Tibial artery (tissue), 4 donors: ENCODE data around the gene BOD1.

Experiments used
- DNase-seq, 2 donors: peaks; one replicate each; pipeline ENCODE4 v3.0.0-alpha.2; 2019
- H3K27ac ChIP-seq, 2 donors: fragments of 200-600 bp; sonication (generic) in 1 of 2; 1 replicate in 1 of 2; 2 replicates in 1 of 2; pipeline ENCODE4 v1.5.1; 2018 to 2019; ENCODE audit warnings: mild to moderate bottlenecking in 1 of 2
- H3K27me3 ChIP-seq, 2 donors: fragments of 200-600 bp; sonication (generic) in 1 of 2; one replicate each; pipeline versions ENCODE4 v1.5.1 to v1.6.0; 2016 to 2019
- H3K36me3 ChIP-seq, 3 donors: fragments of 200-600 bp; sonication (generic) in 2 of 3; one replicate each; pipeline ENCODE4 v1.5.1; 2016 to 2019; ENCODE audit warnings: mild to moderate bottlenecking in 2 of 3
- H3K4me1 ChIP-seq, 4 donors: fragments of 200-600 bp; sonication (generic) in 2 of 4; 1 replicate in 3 of 4; 2 replicates in 1 of 4; pipeline ENCODE4 v1.5.1; 2016 to 2019
- H3K4me3 ChIP-seq, 2 donors: fragments of 200-600 bp; sonication (generic) in 1 of 2; 1 replicate in 1 of 2; 2 replicates in 1 of 2; pipeline ENCODE4 v1.5.1; 2018 to 2019; ENCODE audit warnings: mild to moderate bottlenecking in 2 of 2
- H3K9me3 ChIP-seq, 3 donors: fragments of 200-600 bp; sonication (generic) in 1 of 3; one replicate each; pipeline ENCODE4 v1.5.1; 2016 to 2019
- intact Hi-C: fragments of 100-400 bp; cut with DNase I; formaldehyde crosslinking; loops from one replicate; pipeline ENCODE4 v1.15.0; 2023; ENCODE audit warnings: low total_unique reads
- TF ChIP-seq, protein P1 (sequence below), 2 experiments: fragments of 200-600 bp in 1 of 2; fragments of 450-650 bp in 1 of 2; IDR thresholded peaks; one replicate each; pipeline ENCODE4 v1.5.1; 2017 to 2019; ENCODE audit warnings: antibody characterized with exemption in 2 of 2, mild to moderate bottlenecking in 1 of 2, moderate library complexity in 1 of 2

Gene BOD1

GRCh38 chr5:173568128-173568527, 48.3 kb downstream of the BOD1 start:
- H3K9me3 ChIP-seq: peaks cover 0 to 7% (median 7%) of the 10 kb centered on the region in 3 donors
- H3K27me3 ChIP-seq: peaks cover 0 to 4% of the 10 kb centered on the region in 2 donors
- peaks cover 0 to 6% (median 0%) of the 10 kb centered on the region in 4 donors for H3K4me1 ChIP-seq
- no peak overlapping the region for H3K4me3 ChIP-seq
- intact Hi-C loops: no loop called here
- no peaks in the 10 kb centered on the region for H3K36me3 ChIP-seq
- TF ChIP-seq, protein P1, sequence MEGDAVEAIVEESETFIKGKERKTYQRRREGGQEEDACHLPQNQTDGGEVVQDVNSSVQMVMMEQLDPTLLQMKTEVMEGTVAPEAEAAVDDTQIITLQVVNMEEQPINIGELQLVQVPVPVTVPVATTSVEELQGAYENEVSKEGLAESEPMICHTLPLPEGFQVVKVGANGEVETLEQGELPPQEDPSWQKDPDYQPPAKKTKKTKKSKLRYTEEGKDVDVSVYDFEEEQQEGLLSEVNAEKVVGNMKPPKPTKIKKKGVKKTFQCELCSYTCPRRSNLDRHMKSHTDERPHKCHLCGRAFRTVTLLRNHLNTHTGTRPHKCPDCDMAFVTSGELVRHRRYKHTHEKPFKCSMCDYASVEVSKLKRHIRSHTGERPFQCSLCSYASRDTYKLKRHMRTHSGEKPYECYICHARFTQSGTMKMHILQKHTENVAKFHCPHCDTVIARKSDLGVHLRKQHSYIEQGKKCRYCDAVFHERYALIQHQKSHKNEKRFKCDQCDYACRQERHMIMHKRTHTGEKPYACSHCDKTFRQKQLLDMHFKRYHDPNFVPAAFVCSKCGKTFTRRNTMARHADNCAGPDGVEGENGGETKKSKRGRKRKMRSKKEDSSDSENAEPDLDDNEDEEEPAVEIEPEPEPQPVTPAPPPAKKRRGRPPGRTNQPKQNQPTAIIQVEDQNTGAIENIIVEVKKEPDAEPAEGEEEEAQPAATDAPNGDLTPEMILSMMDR (IDR thresholded peaks at IDR 0.05): no peak
- DNase-seq: no peak
- H3K27ac ChIP-seq: no peak overlapping the region

GRCh38 chr5:173567548-173567947, 48.9 kb downstream of the BOD1 start:
- Histone ChIP-seq H3K27me3 (peaks cover 0 to 4% of the 10 kb centered on the region in 2 donors), H3K4me1 (no peaks in the 10 kb centered on the region), H3K9me3 (peaks cover 0 to 7% (median 7%) of the 10 kb centered on the region in 3 donors), H3K4me3 (no peak overlapping the region), H3K27ac (no peak overlapping the region), H3K36me3 (no peaks in the 10 kb centered on the region)
- intact Hi-C loops: no loop called here
- TF ChIP-seq, protein P1 (IDR thresholded peaks at IDR 0.05): no peak
- no peak for DNase-seq

DNA sequence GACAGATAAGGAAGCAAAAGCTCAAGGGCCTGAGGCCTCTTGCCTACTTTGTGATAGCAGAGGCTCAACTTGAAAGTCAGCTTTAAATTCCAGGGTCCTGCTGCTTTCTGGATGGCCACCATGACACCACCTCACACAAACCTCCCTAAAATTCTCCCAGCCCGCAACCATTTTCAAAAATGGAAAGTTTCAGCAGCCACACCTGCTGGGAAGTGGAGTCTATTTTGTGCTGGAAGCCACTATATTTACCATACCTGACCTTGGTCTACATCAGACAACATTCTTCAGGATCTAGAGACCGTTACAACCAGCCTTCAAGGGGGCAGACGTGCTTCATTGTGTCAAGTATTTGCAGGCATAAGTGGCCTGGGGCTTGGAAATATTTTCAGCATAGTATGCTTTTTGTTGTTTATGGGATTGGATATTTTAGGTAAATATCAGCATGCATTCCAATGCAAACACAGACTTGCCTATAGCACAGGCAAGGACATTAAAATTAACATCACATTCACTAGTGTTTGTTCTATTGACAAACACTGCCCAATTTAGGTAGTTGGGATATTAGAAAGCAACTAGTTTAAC, 50.9 kb downstream of the BOD1 start:
- TF ChIP-seq, protein P1 (IDR thresholded peaks at IDR 0.05): no peak
- intact Hi-C loops: no loop called here
- Histone ChIP-seq H3K4me1 (no peaks in the 10 kb centered on the region), H3K9me3 (peaks cover 0 to 17% (median 14%) of the 10 kb centered on the region in 3 donors), H3K4me3 (no peak overlapping the region), H3K36me3 (no peaks in the 10 kb centered on the region), H3K27me3 (peaks cover 0 to 6% of the 10 kb centered on the region in 2 donors), H3K27ac (no peak overlapping the region)
- DNase-seq: no peak

DNA sequence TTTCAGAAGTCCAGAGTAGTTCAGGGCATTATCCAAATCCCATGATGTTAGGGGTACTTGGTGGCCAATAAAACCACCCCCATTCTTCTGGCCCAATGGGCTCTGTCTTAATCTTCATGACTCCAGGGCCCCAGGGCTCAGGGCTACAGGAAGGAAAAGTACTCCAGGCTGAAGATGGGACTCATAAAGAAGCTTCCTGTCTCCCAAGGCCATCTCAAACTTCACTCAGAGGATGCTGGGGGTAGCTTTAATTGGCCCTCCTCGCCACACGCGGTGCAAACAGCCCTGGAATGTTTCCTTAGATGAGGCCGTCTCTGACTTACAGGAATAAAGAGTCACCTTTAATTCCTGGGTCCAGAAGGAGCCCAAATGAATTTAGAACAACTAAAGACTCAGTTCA, 52.3 kb downstream of the BOD1 start:
- Histone ChIP-seq H3K27ac (no peak overlapping the region), H3K4me3 (no peak overlapping the region), H3K27me3 (peaks cover 0 to 6% of the 10 kb centered on the region in 2 donors), H3K4me1 (no peaks in the 10 kb centered on the region), H3K36me3 (no peaks in the 10 kb centered on the region), H3K9me3 (peaks cover 0 to 27% (median 22%) of the 10 kb centered on the region in 3 donors)
- intact Hi-C loops: no loop called here
- TF ChIP-seq, protein P1 (IDR thresholded peaks at IDR 0.05): no peak
- DNase-seq: no peak

DNA sequence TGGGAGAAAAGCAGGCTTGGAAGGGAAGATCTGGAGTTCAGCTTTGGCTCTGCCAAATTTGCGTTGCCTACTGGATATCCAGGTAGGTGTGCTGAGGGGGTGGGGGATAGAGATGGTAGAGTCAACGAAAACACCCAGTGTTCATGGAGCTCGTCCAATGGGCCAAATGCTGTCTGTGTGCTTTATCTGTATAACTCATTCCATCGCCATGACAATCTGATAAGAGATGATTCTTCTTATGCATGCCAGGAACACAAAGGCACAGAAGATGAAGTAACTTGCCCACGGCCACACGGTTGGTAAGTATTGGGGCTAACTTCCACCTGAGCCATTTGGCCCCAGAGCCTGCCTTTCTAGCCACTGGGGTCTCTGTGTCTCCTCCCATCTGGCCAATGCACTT, 53.2 kb downstream of the BOD1 start:
- Histone ChIP-seq H3K36me3 (no peaks in the 10 kb centered on the region), H3K4me1 (no peaks in the 10 kb centered on the region), H3K9me3 (peaks cover 0 to 21% (median 16%) of the 10 kb centered on the region in 3 donors), H3K4me3 (no peak overlapping the region), H3K27me3 (peaks cover 0 to 6% of the 10 kb centered on the region in 2 donors), H3K27ac (no peak overlapping the region)
- TF ChIP-seq, protein P1 (IDR thresholded peaks at IDR 0.05): no peak
- no peak for DNase-seq
- intact Hi-C loops: no loop called here
